Measurements from ENCODE around the gene ZNF407.

GRCh38 chr18:74996055-74996454, 398.4 kb downstream of the ZNF407 start:
- TF ChIP-seq CTCF (conservative IDR thresholded peaks at IDR 0.05; ENCODE audit: low read depth, low read length), result no peak
- TF ChIP-seq EZH2 (IDR thresholded peaks at IDR 0.05; ENCODE audit: borderline replicate concordance, low read depth, low read length, poor library complexity, severe bottlenecking), result no peak

All from A673 (cell line).